IPS DF 4.7 (cell line): ENCODE results near the gene GPR183.

Experiments
- DNase-seq: peaks from one replicate; pipeline ENCODE4 v3.0.0-alpha.2; 2013; ENCODE audit warnings: low spot score; ENCODE audit errors: extremely low read depth

GPR183 gene, protein sequence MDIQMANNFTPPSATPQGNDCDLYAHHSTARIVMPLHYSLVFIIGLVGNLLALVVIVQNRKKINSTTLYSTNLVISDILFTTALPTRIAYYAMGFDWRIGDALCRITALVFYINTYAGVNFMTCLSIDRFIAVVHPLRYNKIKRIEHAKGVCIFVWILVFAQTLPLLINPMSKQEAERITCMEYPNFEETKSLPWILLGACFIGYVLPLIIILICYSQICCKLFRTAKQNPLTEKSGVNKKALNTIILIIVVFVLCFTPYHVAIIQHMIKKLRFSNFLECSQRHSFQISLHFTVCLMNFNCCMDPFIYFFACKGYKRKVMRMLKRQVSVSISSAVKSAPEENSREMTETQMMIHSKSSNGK

DNA sequence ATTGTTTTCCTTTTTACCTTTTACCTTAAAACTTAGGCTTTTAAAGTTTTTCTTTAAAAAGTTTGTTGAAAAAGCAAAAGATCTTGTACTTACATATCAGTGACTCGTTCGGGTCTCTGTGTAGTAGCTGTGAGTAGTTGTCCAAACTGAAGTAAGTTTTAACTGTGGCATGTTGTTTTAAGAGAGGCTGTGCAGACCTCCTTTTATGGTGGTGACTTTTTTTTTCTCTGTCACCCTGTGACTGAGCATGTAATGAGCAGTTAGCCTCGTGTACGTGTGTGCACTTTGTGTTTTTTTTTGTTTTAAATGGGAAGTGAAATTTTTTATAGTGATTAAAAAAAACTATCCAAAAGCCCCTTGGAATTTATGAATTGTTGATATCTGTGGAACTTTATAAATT, at the start of gene GPR183:
Gene GPR183, minus strand, starts transcription at position 153 of the 400 bp plus-strand sequence. CDS start 11,254 bp downstream, outside the sequence.
- DNase-seq: no peak

DNA sequence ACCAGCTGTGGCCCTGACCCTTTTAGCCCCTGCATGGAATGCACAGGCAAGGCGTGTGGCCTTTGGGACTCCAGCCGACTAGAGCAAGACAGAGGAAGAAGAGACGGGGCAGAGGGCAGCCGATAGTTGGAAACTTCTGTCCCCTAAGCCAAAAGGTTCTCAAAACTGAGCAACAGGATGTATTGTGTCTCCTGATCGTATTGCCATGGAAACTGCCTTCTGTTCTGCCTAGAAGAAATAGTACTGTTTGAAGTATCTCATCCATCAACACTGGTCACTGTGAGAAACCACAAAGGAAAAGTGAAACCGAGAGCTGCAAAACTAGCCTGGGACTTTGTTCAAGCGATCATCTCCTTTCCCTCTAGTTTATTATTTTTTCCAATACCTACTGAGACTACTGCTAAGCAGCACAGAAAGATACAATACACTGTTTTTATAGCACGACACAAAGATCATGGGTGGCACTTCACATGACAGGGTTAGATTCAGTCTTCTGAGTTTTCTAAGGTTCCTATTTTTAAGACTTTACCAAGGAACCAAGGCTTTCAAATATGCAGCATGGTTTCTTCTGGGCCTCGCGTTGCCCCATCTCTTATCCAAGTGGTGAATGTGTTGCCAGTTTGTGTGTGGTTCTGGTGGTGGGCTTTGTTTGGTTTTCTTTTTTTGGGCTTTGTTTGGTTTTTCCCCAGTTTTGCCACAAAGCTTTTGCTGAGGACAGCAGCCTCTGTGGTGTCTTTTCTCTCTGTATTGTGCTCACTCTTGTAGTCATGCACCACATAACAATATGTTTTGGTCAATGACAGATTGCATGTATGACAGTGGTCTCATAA, 49.3 kb upstream of the GPR183 start:
- DNase-seq: no peak

DNA sequence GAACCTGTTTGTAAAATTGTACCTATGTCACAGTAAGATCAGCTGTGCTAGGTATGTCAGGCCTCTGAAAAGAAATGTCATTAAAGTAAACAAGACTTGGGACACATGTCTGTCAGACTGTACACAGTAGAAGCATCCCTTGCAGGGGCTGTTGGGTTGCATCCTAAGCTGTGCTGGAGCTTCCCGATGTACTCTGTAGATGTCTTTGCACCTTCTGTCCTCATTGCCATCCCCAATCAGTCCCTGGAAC, 48.7 kb upstream of the GPR183 start:
- no peak for DNase-seq

DNA sequence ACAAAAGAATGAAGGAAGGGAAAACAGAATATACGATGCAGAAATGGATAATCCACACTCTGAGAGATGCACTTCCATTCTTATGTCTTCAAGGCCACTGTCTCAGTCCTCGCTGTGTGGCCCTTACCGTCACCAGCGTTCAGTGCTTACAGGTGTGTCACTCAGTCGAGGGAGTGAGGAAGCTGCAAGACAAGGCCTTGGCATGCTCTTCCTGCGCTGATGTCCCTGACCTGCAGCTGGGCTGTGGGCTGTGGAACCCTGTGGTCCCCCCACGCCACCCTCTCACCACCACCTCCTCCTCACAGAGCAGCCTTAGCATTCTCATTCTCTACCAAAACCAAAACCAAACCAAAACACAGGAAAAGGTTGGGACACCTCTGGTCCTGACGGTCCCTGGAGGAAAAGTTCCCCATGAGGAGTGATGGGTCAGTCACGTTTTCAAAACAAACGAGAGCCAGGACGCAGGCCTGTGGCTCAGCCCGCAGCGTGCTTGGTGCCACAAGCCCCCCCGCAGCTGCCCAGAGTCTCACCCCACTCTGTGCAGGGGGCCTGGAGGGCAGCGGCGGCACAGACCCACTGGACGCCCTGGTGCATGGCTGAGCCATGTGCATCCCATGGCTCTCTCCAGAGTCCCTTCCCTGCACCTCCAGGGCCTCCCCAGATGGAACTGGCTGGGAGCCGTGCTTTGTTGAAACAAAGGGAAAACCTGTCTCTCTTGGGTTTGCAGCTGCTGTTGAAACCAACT, 48.2 kb upstream of the GPR183 start:
- DNase-seq: no peak

DNA sequence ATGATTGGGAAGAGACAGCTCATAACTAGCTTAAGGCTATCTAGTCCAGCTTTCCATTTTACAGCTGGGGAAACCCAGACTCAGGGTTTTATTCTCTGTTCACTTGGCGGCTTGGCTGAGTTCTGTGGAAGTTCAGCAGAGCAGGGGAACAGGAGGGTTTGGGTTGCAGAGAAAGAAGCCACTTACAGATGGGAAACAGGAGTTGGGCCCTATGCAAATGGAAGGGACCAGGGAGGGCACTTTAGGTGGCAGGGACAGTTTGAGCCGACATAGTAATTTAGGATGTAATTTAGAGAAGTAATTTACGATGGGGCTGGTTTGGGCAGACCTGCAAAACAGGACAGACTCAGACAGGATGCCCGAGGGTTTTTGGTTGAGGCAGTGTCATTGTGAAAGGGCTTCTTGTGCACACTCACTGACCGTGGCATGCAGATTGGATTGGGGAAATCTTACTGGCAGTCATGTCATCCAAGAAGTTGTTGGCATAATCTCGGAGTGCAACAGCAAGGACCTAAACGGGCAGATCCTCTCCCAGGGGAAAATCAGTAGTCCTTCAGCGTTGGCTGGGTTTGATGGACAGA, 47.3 kb upstream of the GPR183 start:
- DNase-seq: no peak

DNA sequence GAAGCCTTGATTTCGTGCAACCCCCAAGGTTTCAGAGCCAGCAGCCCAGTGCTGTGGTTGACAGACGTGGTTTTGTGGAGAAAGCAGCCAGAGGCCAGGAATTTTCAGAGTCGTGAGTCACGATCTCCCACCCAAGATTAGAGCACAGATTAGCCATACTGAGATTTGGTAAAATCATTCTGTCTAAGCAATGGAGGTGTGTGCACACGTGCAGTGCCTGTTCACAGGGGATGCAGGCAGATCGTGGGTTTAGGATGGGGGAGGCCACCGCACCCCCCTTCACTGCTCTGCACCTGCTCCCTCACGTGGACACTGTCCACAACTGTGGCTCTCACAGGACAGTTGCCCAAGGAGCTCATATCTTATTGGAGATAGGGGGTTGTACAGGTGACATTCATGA, 46.6 kb upstream of the GPR183 start:
- DNase-seq: no peak

DNA sequence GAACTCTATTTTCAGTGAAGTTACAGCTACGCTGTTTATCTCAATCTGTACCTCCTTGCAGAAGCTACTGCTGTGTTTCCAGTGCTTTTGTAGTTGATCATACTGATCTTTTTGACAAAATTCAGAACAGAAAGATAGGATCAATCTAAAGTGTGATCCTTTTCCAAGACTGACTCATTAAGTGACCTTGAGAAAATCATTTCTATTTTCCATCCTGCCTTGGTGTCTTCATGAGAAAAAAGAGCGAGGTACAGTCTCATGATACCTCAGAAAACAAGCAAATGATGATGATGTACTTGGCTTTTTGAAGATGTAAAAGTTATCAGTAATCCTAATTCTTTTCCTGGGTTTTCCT, 46.0 kb upstream of the GPR183 start:
- DNase-seq: no peak

DNA sequence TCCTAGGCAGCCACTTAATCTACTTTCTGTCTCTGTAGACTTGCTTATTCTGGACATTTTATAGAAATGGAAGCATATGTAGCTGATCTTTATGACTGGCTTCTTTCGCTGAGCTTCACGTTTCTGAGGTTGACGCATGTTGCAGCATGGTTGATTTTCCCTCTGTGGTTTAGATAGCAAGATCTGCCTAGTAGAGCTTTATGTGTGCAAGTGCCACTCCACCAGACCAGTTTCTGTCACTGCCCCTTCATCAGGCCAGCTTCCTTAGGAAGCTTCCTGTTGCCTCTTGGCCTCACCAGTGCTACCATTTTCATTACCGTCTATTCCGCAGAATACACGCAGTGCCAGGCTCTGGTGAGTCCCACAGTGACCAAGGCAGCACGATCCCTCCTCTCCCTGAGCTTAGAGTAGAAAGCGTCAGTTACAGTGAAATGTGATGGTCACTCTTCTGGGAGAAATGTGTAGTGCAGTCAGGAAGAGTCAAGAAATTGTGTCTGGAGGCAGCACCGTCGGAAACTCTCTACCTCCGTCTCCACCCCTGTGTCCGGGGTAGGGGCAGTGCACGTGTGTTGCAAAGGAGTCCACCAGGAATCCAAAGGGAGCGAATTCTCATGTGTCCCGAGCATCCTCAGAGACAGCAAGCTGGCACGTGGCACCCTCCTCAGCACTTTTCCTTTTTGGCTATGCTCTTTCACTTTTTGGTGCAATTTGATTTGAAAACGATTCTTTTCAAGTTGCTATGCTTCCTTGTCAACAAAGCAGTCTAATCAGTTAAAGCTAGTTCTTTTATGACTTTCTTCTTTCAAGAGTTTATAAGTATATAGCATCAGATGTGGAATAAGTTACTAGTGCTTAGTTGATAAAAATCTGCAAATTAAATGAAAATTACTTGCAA, 45.4 kb upstream of the GPR183 start:
- DNase-seq: no peak

DNA sequence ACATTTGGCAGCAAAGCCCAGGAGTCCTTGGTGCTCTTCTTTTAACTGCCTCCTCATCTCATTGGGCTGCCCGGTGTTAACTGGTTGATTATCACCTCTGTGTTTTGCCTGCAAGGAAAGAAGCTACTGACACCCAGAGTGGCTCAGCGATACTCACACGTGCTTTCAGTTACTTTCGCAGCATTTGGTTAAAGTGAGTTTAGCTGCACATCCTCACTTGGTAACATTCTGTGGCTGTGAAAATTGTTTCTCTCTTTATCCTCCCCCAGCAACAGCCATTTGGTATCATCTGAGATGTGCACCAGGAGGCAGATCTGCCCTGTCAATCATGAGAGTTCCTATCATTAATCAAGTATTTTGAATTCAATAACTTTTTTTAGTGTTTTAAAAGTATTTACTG, 44.6 kb upstream of the GPR183 start:
- no peak for DNase-seq

DNA sequence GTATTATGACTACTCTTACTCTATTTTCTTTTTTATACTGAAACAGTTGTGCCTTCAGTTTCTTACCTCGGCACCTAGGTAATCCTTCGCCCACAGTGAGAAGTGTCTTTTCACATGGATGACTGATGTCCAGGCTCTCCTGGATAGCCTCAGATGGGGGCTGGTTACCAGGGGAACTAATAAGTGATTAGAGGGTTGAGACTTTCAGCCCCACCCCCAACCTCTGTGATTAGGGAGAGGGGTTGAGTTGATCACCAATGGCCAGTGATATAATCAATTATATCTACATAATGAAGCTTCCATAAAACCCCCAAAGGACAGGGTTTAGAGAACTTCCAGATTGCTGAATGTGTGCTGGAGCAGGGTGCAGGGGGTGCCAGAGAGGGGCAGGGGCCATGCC, 43.0 kb upstream of the GPR183 start:
- no peak for DNase-seq

DNA sequence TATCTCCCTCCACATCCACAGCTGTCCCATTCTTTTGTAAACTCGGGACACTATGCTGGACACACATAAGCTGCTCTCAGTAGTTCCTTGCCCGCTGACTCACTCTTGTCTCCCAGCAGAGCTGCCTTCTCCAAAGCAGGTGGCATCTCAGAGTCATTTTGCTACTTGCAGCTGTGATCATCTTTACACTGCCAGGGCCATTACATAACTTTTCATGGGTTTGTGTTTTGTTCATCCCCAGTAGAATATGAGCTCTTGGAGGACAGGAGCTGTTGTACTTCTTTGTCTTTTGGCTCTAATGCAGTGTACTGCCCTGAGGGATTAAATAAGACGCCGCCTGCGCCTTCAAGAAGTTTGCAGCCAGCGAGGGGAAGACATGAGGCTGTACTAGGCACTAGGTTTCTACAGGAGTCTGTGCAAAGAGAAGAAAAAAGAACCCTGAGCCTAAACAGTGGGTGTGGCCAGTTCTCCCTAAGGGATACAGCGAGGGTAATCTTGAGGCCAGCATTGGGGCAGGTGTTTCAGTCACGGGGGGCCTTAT, 40.8 kb upstream of the GPR183 start:
- no peak for DNase-seq

DNA sequence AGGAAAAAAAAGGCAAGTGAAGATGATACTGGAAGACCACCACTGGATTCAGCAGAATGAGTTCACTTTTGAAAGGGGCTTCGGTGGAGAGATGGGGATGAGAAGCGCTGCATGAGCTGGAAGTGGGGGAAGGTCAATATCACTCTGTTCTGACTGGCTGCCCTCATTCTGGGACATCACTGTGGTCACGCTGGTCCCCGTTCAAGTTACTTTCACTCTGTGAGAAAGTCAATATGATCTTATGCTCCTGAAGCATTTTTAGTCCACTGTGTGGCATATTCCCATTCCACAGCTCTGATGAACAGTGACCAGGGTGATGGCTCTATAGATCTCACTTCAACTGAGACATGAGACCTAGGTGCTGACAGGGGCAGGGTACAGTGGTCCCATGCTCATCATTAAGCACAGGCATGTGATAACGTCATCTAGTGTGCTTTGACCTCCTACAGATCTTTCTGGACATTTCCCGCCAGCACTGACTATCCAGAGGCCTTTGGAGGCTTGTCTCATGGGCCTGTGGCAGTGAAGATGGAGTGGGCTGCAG, 40.2 kb upstream of the GPR183 start:
- DNase-seq: no peak

DNA sequence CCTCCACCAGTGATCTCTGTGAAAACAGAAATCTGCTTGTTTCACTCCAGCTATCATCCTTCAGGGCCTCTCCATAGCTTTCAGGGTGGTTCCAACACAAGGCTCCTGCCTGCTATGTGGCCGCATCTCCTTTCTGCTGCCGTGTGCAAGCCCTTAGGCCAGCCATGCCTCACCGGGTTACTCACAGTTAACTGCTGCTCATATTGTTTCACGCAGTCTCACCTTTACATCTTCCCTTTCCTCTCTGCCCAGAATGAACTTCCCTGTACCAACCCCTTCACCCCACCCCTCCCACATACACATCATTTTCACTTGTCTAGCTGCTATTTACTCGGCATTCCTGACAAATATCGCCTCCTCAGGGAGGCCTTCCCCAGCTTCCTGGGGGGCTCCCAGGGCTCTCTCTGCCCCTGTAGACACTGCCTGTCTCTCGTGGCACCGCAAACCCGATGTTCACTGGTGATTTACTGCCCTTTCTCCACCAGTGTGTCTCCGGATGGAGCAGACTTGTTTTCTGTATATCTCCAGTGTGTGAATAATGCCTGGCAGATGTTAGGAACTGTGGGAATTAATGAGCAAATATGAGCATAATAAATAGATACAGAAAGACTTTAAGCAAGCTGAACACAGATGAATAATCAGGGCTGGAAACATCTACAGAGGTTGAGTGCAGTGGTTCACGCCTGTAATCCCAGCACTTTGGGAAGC, 39.3 kb upstream of the GPR183 start:
- no peak for DNase-seq

DNA sequence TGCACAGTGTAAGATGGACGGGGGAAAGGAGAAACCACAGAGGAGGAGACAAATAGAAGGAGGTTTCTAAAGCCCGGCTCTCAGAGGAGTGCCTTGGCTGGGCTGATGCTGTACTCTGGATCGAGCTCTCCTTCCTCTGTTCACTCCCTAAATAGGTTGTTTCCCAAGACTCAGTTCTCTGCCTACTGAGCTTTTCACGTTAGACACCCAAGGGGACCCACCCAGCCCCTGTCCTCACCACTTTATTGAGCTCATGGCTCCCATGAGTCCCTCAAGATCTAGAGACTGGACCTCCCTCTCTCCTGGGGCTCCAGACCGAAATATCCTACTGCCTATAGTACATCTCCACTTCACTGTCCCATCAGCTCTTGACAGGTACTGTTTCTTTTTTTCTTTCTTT, 38.1 kb upstream of the GPR183 start:
- no peak for DNase-seq

DNA sequence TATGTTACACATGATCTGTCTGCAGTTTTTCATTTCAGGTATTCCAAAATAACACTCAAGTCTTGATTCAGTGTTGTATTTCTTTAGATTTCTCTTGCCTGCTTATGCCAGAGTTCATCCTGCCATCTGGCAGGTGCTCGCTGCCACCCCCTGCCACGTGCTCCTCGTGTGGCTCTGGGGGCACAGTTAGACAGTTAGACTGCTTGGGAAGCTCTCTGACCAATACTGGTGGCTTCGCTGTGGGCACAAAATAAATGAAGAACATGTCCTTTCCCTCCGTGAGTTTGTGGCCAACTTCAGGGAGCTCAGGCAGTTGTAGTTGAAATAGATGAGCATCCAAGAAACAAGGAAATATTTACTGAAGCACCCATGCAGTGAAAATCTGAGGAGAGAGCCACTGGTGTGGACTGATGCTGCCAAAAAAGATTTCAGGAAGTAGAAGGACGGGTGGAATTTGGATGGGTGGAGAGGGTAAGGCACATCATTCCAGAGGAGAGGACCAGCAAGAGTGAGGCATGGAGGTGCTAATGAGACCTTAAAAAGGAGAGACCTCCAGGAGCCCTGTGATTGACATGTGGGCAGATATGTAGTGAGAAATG, 37.5 kb upstream of the GPR183 start:
- no peak for DNase-seq

DNA sequence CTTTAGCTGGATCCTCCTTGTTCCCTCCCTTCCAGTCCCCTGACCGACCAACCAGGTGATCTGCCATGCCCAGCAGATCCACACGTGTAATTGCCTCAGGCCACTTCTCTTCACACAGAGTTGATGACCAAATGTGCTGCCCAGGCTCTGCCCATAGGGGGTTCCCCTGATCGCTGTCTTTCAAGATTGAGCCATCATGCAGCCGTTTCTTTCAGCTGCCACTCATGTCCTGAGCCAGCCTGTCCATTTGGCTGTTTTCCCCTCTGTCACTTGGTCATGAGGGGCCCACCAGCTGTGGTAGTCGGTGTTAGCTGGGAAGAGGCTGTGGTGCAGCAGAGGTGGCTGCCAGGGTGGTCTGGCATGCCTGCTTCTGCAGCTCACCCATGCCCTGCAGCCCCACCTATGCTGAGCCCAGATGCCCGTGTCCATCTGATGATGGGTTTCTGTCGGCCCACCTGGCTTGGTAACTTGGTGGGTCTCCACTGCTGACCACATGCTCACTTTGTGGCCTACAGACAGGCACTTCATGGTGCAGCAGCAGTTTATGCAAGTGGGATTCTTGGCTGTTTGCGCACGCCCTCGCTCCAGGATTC, 35.6 kb upstream of the GPR183 start:
- DNase-seq: no peak

DNA sequence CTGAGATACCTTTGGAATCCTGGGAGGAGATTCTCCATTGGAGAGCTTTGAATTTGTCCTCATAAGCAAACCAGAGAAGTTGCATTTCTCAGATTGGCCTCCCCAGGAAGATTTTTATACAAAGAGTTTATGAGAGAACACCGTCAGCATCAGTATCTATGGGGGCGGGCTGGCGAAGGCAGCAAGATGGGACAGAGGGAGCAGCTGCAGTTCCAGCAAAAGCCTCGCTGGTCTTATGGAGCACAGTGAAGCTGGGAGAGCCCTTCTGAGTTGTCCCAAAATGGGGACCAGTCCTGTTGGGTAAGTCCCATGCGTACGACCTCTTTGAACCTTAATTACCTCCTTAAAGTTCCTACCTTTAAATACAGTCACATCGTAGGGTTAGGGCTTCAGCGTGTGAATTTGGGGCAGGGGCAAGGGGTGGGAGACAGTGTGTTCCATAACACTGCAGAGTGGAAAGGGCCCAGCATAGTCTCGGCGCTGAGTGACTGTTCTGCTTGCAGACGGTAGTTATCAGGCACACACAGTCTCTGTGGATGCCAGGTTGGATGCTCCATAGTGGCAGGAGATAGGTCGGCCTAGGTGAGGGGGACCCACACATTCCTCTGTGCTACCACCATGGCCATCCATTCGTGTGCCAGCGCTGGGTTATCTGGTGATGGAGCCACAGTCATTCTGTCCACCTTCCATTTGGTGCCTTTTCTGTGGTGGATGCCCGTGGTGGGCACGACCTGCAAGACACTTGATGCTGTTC, 34.9 kb upstream of the GPR183 start:
- DNase-seq: no peak

DNA sequence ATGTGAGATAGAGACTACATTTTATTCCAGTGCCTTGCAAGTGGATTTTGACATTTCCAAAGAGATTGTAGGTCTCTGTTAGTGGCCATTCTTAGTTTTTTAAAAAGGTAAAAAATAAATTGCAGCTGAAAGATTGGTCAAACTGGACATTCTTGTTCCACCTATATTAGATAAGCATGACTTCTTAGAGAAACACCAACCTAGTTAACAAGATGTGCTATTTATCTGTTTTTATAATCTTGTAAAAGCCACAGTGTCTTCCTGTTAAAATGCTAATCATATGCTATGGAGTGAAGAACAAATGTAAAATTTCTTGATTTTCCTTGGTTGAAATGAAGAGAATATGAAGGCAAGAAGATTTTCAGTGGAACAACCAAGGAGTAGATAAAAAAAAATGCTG, 33.4 kb upstream of the GPR183 start:
- DNase-seq: no peak
